T-helper 2 cell (primary cell): ENCODE measurements around the gene C19orf81.
"Not testable (repeated sequence)": the region's sequence is repeated elsewhere in the genome, so short reads cannot be mapped to it uniquely, and the experiment has no call there.

ENCODE experiments used
- DNase-seq, 5 experiments: peaks; one replicate each; pipeline versions ENCODE4 v3.0.0 to v3.0.0-alpha.2; 2012 to 2022
- total RNA-seq, 2 donors: gene quantifications; one replicate each; lab custom pipeline; 2026; lab: John Stamatoyannopoulos, UW

Gene C19orf81
- total RNA-seq = 0 reads per million in 2 donors

GRCh38 chr19:50649433-50650391 is at the start of gene C19orf81:
TSS of gene C19orf81 (plus strand) at chr19:50649445. CDS start at chr19:50649445, 0 bp downstream.
- DNase-seq = no peak

DNA sequence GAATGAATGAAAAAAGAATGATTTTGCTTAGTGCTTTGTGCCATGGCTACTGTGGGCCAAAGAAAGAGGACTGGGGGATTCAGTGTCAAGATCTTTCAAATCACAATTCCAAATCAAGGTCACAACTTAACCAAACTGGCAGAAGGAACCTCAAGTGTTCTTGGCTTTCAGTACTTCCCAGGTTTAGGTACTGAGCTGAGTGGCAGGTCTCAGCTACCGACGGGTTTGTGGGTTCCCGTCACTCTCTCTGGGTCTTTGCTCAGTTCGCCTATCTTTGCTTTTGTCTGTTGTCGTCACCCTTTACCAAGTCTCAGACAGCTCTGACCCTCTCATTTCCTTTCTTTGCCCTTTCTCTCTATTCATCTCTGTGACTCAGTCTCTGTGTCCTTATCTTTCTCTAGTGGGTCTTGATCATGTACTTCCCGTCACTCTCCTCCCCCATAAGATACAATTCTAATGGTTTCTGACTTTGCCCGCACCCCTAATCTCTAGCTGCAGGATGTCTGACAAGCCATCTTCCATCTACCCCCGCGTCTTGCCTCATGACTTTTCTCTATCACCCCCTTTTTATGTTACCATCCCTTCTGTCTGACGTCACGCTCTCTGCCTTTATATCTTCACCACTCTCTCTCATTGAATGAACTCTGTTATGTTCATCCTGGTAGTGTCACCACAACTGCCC is 47.7 kb upstream of the C19orf81 start:
- DNase-seq = no peak

GRCh38 chr19:50602089-50602422 is 47.2 kb upstream of the C19orf81 start:
- DNase-seq = no peak

DNA sequence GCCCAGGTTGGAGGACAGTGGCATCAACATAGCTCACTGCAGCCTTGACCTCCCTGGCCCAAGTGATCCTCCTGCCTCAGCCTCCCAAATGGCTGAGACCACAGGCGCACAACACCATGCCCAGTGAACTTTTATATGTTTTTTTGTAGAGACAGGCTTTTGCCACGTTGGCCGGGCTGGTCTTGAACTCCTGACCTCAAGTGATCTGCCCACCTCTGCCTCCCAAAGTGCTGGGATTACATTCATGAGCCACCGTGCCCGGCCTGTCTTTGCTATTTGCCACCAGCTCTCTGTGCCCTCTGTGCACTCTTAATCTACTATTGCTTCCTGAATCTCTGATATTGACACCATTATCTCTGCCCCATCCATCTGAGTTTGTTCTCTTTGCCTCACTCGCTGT is 46.7 kb upstream of the C19orf81 start:
- DNase-seq = no peak

DNA sequence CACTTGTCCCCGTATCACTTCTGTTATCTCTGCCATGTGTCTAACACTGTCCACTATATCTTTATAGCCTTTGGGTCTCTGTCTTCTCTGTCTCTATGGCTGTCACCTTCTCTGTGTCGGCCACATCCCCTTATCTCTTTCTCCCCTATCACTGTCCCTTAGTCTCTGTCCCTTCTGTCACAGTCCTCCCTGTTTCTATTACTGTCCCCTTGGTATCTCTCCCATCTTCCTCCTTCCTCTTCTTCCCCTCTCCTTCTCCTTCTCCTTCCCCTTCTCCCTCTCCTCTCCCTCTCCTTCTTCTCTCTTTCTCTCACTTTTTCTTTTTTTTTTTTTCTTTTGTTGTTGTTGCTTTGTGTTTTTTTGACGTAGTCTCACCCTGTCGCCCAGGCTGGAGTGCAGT is 46.3 kb upstream of the C19orf81 start:
- DNase-seq = no peak

DNA sequence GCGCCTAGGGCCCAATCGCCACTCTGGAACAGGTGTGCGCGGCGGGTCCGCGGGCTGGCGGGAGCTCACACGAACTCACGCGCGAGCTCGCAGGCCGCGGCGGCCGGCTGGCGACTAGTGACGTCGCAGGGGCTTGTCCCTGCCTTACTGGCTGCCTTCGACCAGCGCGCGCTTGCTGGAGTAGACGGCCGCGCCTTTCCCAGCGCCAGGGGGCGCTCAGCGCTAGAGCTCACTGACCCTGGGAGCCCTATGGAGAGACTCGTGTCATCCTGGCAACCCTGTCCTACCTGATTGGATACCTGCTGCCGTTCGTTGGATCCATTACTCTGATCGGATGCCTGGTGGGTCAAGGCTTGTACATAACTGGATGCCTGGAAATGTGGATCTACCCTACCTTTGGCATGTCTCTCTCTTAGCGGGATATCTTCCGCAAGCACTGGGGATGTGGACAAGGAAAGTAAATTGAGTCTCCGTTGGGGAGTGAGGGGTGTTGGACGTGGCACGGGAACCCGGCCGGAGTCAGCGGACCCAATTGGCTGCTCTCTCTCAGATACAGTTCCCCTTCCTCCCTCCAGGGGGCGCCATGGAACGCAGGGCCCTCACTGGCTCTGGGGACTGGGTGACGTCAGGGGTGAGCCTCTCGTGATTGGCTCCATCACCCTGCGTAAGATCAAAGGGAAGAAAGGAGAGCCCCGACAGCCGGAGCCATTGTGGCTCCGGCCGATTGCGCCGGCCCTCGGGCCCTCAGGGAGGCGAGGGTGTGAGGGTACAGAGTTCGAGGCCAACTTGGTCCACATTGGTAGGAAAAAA is 44.8 kb upstream of the C19orf81 start:
- not testable (repeated sequence) for DNase-seq

DNA sequence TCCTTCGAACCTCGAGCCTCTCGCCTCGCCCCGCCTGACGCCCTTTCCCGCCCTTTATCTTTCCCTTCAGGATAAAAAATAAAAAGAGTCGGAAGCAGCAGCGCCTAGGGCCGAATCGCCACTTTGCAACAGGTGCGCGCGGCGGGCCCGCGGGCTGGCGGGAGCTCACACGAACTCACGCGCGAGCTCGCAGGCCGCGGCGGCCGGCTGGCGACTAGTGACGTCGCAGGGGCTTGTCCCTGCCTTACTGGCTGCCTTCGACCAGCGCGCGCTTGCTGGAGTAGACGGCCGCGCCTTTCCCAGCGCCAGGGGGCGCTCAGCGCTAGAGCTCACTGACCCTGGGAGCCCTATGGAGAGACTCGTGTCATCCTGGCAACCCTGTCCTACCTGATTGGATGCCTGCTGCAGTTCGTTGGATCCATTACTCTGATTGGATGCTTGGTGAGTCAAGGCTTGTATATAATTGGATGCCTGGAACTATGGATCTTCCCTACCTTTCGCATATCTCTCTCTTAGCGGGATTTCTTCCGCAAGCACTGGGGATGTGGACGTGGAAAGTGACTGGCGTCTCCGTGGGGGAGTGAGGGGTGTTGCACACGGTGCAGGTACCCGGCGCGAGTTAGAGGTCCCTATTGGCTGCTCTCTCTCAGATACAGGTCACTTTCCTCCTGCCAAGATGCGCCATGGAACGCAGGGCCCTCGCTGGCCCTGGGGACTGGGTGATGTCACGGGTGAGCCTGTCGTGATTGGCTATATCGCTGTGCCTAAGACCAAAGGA is 43.0 kb upstream of the C19orf81 start:
- DNase-seq = not testable (repeated sequence)

DNA sequence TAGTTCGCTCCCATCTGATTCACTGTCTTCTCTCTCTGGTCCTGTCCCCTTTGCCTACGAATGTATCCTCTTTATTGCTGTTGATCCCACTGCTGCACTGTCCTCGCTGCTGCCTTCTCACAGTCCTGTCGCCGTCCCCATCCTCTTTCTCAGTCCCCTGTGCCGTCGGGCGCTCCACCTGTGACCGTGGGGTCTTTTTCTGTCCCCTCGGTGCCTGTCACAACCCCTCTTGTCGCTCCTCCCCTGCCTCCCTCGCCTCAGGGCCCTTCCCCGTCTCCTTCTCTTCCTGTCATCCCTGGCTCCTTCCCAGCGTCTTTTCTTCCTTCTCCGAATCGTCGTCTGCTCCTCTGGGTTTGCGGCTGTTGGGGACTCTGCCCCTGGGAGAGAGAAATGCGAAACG is 41.9 kb upstream of the C19orf81 start:
- DNase-seq = no peak

GRCh38 chr19:50607874-50608785 is 41.1 kb upstream of the C19orf81 start:
- peak; percentile 25 to 86 (median 65) for DNase-seq

GRCh38 chr19:50612504-50613404 is 36.5 kb upstream of the C19orf81 start:
- DNase-seq = not testable (repeated sequence)

- not testable (repeated sequence) for DNase-seq
Measured at GRCh38 chr19:50618379-50618778, 30.9 kb upstream of the C19orf81 start.

DNA sequence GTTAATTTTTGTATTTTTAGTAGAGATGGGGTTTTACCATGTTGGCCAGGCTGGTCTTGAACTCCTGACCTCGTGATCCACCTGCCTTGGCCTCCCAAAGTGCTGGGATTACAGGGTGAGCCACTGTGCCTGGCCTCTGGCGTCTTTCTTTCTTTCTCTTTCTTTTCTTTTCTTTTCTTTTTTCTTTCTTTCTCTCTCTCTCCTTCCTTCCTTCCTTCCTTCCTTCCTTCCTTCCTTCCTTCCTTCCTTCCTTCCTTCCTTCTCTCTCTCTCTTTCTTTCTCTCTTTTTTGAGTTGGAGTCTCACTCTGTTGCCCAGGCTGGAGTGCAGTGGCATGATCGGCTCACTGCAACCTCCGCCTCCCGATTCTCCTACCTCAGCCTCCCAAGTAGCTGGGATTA is 30.1 kb upstream of the C19orf81 start:
- DNase-seq = not testable (repeated sequence)

DNA sequence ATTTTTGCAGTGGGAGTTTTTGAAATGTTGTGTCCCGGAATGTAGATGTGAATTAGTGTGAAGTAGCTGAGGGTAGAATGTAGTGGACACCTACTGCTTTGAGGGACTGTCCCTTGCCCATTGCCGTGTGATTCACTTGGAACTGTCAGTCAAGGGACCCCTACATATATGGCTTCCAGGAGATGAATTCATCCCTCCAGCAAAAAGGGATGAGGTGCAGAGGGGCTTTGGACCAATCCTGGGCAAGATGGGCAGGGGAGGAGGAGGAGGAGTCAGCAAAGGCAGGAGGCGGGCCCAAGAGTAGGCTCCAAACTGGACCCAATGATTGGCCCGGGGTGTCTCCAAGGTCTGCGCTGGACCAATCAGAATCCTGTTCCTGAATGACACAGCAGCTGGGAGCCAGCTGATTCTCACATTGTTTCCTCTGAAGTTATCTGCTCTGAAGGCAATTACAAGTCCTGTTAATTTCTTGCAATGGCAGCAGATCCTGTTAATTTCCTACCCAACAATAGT is 28.8 kb upstream of the C19orf81 start:
- not testable (repeated sequence) for DNase-seq

DNA sequence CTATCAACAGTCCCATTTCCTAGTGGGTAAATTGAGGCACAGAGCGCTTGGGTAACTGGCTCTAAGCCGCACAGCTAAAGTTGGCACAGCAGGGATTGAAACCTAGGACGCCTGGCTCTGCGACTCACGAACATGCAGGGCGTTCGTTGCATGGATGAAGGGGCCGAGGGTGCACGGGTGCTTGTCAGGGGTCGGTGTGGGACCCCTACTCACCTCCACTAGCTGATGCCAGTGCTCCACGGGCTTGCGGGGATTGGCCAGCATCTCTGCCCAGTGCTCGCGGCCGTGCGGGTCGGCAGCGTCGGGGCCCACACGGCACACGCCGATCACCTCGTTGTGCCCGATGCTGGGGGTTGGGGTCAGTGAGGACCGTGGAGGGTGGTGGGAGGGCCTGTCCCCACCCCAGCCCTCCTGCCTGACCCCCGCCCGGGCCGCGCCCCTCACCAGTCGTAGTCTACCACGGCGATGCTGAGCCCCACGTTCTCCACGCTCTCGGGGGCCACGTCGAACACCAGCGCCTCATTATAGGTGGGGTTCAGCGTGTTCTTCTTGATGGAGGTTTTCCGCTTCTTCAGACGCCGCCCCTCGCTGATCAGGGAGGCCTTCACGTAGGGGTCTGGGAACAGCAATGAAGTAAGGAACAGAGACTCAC is 24.2 kb upstream of the C19orf81 start:
- no peak for DNase-seq

DNA sequence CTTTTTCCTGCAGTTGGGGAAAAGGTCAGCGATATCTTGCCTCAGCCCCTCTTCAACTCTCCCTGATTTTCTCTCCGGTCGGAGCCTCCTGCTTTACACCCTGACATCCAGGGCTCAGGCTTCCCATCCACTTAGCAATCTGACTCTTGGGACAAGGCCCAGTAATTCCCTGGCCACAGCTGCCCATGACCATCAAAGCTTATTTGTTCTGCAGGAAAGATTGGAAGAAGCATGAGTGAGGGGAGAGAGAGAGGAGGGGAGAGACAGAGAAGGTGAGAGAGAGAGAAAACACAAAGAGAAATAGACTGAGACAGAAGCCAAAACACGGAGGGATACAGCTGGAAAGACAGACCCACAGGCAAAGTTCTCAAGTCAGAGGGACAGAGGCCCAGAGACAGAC is 23.2 kb upstream of the C19orf81 start:
- no peak for DNase-seq

- DNase-seq = no peak
Measured at GRCh38 chr19:50626795-50627194, 22.4 kb upstream of the C19orf81 start.

DNA sequence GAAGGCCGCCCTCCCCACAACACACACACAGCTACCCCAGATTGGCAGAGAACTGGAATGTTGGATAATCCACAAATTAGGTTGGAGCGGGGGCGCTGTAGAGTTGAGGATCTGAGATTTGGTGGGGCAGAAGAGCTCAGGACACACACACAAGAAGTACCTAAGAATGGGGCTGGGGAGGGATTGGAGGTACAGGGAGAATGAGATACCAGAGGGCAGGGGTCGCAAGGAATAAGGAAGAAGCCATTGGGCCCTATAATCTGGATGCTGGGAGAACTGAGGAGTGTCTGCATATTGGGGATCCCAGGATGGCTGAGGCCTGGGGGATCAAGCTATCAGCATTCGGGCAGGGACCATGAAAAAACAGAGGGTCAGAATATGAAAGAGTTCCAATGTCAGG is 21.1 kb upstream of the C19orf81 start:
- no peak for DNase-seq

DNA sequence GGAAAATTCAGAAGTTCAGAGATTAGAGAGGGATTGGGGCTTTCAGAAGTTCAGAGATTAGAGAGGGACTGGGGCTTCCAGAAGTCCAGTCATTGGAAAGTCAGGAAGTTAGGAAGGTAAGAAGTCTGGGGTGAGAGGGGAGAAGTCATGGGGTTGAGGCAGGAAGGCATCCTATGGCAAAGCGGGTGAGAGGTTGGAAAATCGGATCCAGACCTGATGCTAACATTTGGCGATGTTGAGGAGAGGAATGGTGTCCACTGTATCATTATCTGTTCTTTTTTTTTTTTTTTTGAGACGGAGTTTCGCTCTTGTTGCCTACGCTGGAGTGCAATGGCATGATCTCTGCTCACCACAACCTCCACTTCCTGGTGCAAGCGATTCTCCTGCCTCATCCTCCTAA is 20.7 kb upstream of the C19orf81 start:
- no peak for DNase-seq

- DNase-seq = no peak
Measured at GRCh38 chr19:50629194-50629593, 20.1 kb upstream of the C19orf81 start.
